Measurements from ENCODE around the gene LURAP1L.
"Not testable (repeated sequence)": the region's sequence is repeated elsewhere in the genome, so short reads cannot be mapped to it uniquely, and the experiment has no call there.

The LURAP1L gene

GRCh38 chr9:12862611-12863410 is 88.0 kb downstream of the LURAP1L start:
- no peak for DNase-seq

GRCh38 chr9:12863618-12864017 is 88.8 kb downstream of the LURAP1L start:
- DNase-seq = no peak

- not testable (repeated sequence) for DNase-seq
Observed at GRCh38 chr9:12865380-12865779, 90.6 kb downstream of the LURAP1L start.
